C4-2B (cell line): ENCODE data around the gene GM2A.

ENCODE experiments used
- CTCF ChIP-seq: fragments of 450-650 bp; conservative IDR thresholded peaks from 2 replicates; pipeline ENCODE4 v1.5.1; 2017; ENCODE audit warnings: mild to moderate bottlenecking
- ZFX ChIP-seq: fragments of 450-650 bp; IDR thresholded peaks from 2 replicates; pipeline ENCODE4 v1.6.1; 2017

GRCh38 chr5:151213803-151214613 is 39.0 kb upstream of the GM2A start:
- TF ChIP-seq CTCF (no peak), ZFX (no peak)
